ENCODE data around the gene PRXL2A.

PRXL2A gene

GRCh38 chr10:80447436-80448190 is 39.3 kb downstream of the PRXL2A start:
- no peak for DNase-seq

GRCh38 chr10:80448209-80448942 is 40.0 kb downstream of the PRXL2A start:
- no peak for DNase-seq

GRCh38 chr10:80449520-80449919 is 41.2 kb downstream of the PRXL2A start:
- DNase-seq: no peak

- no peak for DNase-seq
These were observed 42.8 kb downstream of the PRXL2A start for GRCh38 chr10:80451132-80451531.

GRCh38 chr10:80452069-80452468 is 43.7 kb downstream of the PRXL2A start:
- no peak for DNase-seq

GRCh38 chr10:80452640-80453039 is 44.3 kb downstream of the PRXL2A start:
- no peak for DNase-seq

- no peak for DNase-seq
These were observed 44.9 kb downstream of the PRXL2A start for GRCh38 chr10:80453056-80453841.

GRCh38 chr10:80453842-80454512 is 45.6 kb downstream of the PRXL2A start, which contains the start of gene TSPAN14:
Gene TSPAN14, plus strand, starts transcription at chr10:80454310. Its CDS starts 34,924 bp downstream, at chr10:80489234.
- DNase-seq: peak; percentile 83

GRCh38 chr10:80454513-80455460 is 46.4 kb downstream of the PRXL2A start:
- DNase-seq: no peak

GRCh38 chr10:80455461-80456349 is 47.4 kb downstream of the PRXL2A start:
- no peak for DNase-seq

- no peak for DNase-seq
These were observed 49.4 kb downstream of the PRXL2A start for GRCh38 chr10:80457554-80458262.

GRCh38 chr10:80458263-80458625 is 49.9 kb downstream of the PRXL2A start:
- no peak for DNase-seq

GRCh38 chr10:80458638-80459037 is 50.3 kb downstream of the PRXL2A start:
- no peak for DNase-seq

GRCh38 chr10:80459047-80459865 is 50.9 kb downstream of the PRXL2A start:
- DNase-seq: peak; percentile 68

GRCh38 chr10:80460399-80461207 is 52.3 kb downstream of the PRXL2A start:
- DNase-seq: no peak

GRCh38 chr10:80461208-80462183 is 53.1 kb downstream of the PRXL2A start:
- no peak for DNase-seq

Data from CD4-positive, alpha-beta T cell treated with Interferon gamma for 1 hour (primary cell).